ENCODE measurements around the gene MTO1.

The MTO1 gene

DNA sequence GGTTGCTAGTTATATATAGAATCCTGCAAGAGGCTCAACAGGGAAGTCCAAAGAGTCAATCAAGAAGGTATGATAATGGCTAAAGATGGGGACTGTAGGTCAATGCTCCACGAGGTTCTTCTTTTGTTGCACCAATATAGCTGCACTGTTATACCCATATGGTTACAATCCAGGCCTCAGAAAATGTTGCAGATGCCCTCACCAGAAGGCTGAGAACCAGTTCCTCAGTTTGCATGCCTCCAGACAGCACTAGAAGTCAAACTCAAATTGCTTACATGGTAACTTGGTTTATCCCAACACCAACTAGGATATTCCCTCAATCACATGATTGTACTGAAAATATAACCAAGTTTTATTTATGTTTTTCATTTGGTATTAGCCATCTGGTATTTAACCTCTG lies 47.2 kb downstream of the MTO1 start:
- H4K12ac ChIP-seq (ENCODE audit: low read depth, low read length), result no peak overlapping the region
- no peak overlapping the region for H4K91ac ChIP-seq (ENCODE audit: low read depth, low read length)
- H2BK120ac ChIP-seq (ENCODE audit: insufficient read depth, low read length, poor library complexity), result no peak overlapping the region
- H2AFZ ChIP-seq (ENCODE audit: insufficient read depth, low read length, poor library complexity), result no peak overlapping the region
- no peak overlapping the region for H3K18ac ChIP-seq (ENCODE audit: low read length)
- no peaks in the 10 kb centered on the region for H3K36me3 ChIP-seq (ENCODE audit: control insufficient read depth in 1 of 2, insufficient read depth in 2 of 2, low read length in 2 of 2)
- no peaks in the 10 kb centered on the region for H3K9me3 ChIP-seq (ENCODE audit: insufficient read depth, low read depth, low read length)
- WGBS (ENCODE audit: extremely low coverage, insufficient coverage, insufficient read length), result no CpG with 5 or more reads among the region's 1 CpG
- no peak overlapping the region for H3K14ac ChIP-seq (ENCODE audit: low read length)
- no peak overlapping the region for H3K23ac ChIP-seq (ENCODE audit: low read length)
- H3K27me3 ChIP-seq (ENCODE audit: insufficient read depth, low read length), result no peaks in the 10 kb centered on the region
- no peak overlapping the region for H2BK5ac ChIP-seq (ENCODE audit: low read depth, low read length, poor library complexity)
- no peak overlapping the region for H3K4me2 ChIP-seq (ENCODE audit: low read length)
- no peak overlapping the region for H3K27ac ChIP-seq (ENCODE audit: low read depth, low read length)
- no peak overlapping the region for H3K9ac ChIP-seq (ENCODE audit: low read length)
- no peak overlapping the region for H2BK12ac ChIP-seq (ENCODE audit: low read length)
- H3K4ac ChIP-seq (ENCODE audit: low read depth, low read length), result no peak overlapping the region
- H4K8ac ChIP-seq (ENCODE audit: low read depth, low read length), result no peak overlapping the region
- no peaks in the 10 kb centered on the region for H3K4me1 ChIP-seq (ENCODE audit: control insufficient read depth in 1 of 2, insufficient read depth in 2 of 2, low read length in 2 of 2)
- no peaks in the 10 kb centered on the region for H3K79me2 ChIP-seq (ENCODE audit: control insufficient read depth, insufficient read depth, low read length, poor library complexity)
- H2AK5ac ChIP-seq (ENCODE audit: low read length), result no peak overlapping the region
- no peaks in the 10 kb centered on the region for H3K79me1 ChIP-seq (ENCODE audit: low read length)
- DNase-seq, result no peak
- H3K4me3 ChIP-seq (ENCODE audit: low read depth, low read length), result no peak overlapping the region

DNA sequence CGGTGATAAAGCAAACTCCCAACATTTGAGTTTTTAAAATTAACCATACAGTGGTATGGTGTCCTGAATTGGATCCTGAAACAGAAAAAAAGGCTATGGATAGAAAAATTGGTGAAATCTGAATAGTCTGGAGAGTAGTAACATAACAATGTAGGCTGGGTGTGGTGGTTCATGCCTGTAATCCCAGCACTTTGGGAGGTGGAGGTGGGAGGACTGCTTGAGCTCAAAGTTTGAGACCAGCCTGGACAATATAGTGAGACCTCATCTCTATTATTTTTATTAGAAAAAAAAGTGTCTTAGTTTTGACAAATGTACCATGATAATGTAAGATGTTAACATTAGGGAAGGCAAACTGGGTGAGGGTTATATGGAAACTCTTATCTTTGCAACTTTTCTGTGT lies 48.3 kb downstream of the MTO1 start:
- Histone ChIP-seq H3K36me3 (ENCODE audit: control insufficient read depth in 1 of 2, insufficient read depth in 2 of 2, low read length in 2 of 2) (no peaks in the 10 kb centered on the region), H3K4me2 (ENCODE audit: low read length) (no peak overlapping the region), H3K18ac (ENCODE audit: low read length) (no peak overlapping the region), H2AFZ (ENCODE audit: insufficient read depth, low read length, poor library complexity) (no peak overlapping the region), H3K9me3 (ENCODE audit: insufficient read depth, low read depth, low read length) (no peaks in the 10 kb centered on the region), H3K14ac (ENCODE audit: low read length) (no peak overlapping the region), H2BK5ac (ENCODE audit: low read depth, low read length, poor library complexity) (no peak overlapping the region), H3K4ac (ENCODE audit: low read depth, low read length) (no peak overlapping the region), H2AK5ac (ENCODE audit: low read length) (no peak overlapping the region), H4K12ac (ENCODE audit: low read depth, low read length) (no peak overlapping the region), H3K9ac (ENCODE audit: low read length) (no peak overlapping the region), H3K27ac (ENCODE audit: low read depth, low read length) (no peak overlapping the region), H3K4me1 (ENCODE audit: control insufficient read depth in 1 of 2, insufficient read depth in 2 of 2, low read length in 2 of 2) (no peaks in the 10 kb centered on the region), H4K91ac (ENCODE audit: low read depth, low read length) (no peak overlapping the region), H2BK120ac (ENCODE audit: insufficient read depth, low read length, poor library complexity) (no peak overlapping the region), H3K4me3 (ENCODE audit: low read depth, low read length) (no peak overlapping the region), H3K79me2 (ENCODE audit: control insufficient read depth, insufficient read depth, low read length, poor library complexity) (no peaks in the 10 kb centered on the region), H3K27me3 (ENCODE audit: insufficient read depth, low read length) (no peaks in the 10 kb centered on the region), H2BK12ac (ENCODE audit: low read length) (no peak overlapping the region), H3K79me1 (ENCODE audit: low read length) (no peaks in the 10 kb centered on the region), H3K23ac (ENCODE audit: low read length) (no peak overlapping the region), H4K8ac (ENCODE audit: low read depth, low read length) (no peak overlapping the region)
- no CpG with 5 or more reads among the region's 1 CpG for WGBS (ENCODE audit: extremely low coverage, insufficient coverage, insufficient read length)
- DNase-seq, result no peak

GRCh38 chr6:73511796-73512195 lies 50.3 kb downstream of the MTO1 start:
- Histone ChIP-seq H3K4me3 (ENCODE audit: low read depth, low read length) (no peak overlapping the region), H3K79me1 (ENCODE audit: low read length) (no peaks in the 10 kb centered on the region), H3K4me2 (ENCODE audit: low read length) (no peak overlapping the region), H3K4ac (ENCODE audit: low read depth, low read length) (no peak overlapping the region), H2BK12ac (ENCODE audit: low read length) (no peak overlapping the region), H4K8ac (ENCODE audit: low read depth, low read length) (no peak overlapping the region), H3K18ac (ENCODE audit: low read length) (no peak overlapping the region), H3K4me1 (ENCODE audit: control insufficient read depth in 1 of 2, insufficient read depth in 2 of 2, low read length in 2 of 2) (no peaks in the 10 kb centered on the region), H4K91ac (ENCODE audit: low read depth, low read length) (no peak overlapping the region), H4K12ac (ENCODE audit: low read depth, low read length) (no peak overlapping the region), H3K27ac (ENCODE audit: low read depth, low read length) (no peak overlapping the region), H2AK5ac (ENCODE audit: low read length) (no peak overlapping the region), H3K27me3 (ENCODE audit: insufficient read depth, low read length) (no peaks in the 10 kb centered on the region), H2BK5ac (ENCODE audit: low read depth, low read length, poor library complexity) (no peak overlapping the region), H3K23ac (ENCODE audit: low read length) (no peak overlapping the region), H3K14ac (ENCODE audit: low read length) (no peak overlapping the region), H3K9ac (ENCODE audit: low read length) (no peak overlapping the region), H2AFZ (ENCODE audit: insufficient read depth, low read length, poor library complexity) (no peak overlapping the region), H3K36me3 (ENCODE audit: control insufficient read depth in 1 of 2, insufficient read depth in 2 of 2, low read length in 2 of 2) (peaks cover 4 to 11% of the 10 kb centered on the region in 2 experiments), H3K79me2 (ENCODE audit: control insufficient read depth, insufficient read depth, low read length, poor library complexity) (no peaks in the 10 kb centered on the region), H2BK120ac (ENCODE audit: insufficient read depth, low read length, poor library complexity) (no peak overlapping the region), H3K9me3 (ENCODE audit: insufficient read depth, low read depth, low read length) (no peaks in the 10 kb centered on the region)
- DNase-seq, result no peak
- no CpG with 5 or more reads among the region's 7 CpGs for WGBS (ENCODE audit: extremely low coverage, insufficient coverage, insufficient read length)

DNA sequence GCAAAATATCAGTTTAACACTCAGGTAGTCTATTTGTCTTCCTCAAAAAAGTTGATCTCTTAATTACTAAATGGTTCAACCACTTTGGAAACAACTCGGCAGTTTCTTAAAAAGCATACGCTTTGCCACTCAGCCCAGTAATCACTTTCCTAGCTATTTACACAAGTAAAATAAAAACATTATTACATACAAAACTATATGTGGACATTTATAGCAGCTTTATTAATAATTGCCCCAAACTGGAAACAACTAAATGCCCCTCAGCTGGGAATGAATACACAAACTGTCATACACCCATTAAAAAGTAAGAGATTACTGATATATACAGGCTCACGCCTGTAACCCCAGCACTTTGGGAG lies 51.9 kb downstream of the MTO1 start:
- Histone ChIP-seq H2AK5ac (ENCODE audit: low read length) (no peak overlapping the region), H3K4me3 (ENCODE audit: low read depth, low read length) (no peak overlapping the region), H3K4ac (ENCODE audit: low read depth, low read length) (no peak overlapping the region), H2BK120ac (ENCODE audit: insufficient read depth, low read length, poor library complexity) (no peak overlapping the region), H3K4me1 (ENCODE audit: control insufficient read depth in 1 of 2, insufficient read depth in 2 of 2, low read length in 2 of 2) (no peaks in the 10 kb centered on the region), H2BK5ac (ENCODE audit: low read depth, low read length, poor library complexity) (no peak overlapping the region), H2AFZ (ENCODE audit: insufficient read depth, low read length, poor library complexity) (no peak overlapping the region), H4K12ac (ENCODE audit: low read depth, low read length) (no peak overlapping the region), H3K36me3 (ENCODE audit: control insufficient read depth in 1 of 2, insufficient read depth in 2 of 2, low read length in 2 of 2) (peaks cover 8 to 22% of the 10 kb centered on the region in 2 experiments), H3K9ac (ENCODE audit: low read length) (no peak overlapping the region), H3K9me3 (ENCODE audit: insufficient read depth, low read depth, low read length) (no peaks in the 10 kb centered on the region), H3K27ac (ENCODE audit: low read depth, low read length) (no peak overlapping the region), H2BK12ac (ENCODE audit: low read length) (no peak overlapping the region), H3K18ac (ENCODE audit: low read length) (no peak overlapping the region), H3K27me3 (ENCODE audit: insufficient read depth, low read length) (no peaks in the 10 kb centered on the region), H3K79me2 (ENCODE audit: control insufficient read depth, insufficient read depth, low read length, poor library complexity) (no peaks in the 10 kb centered on the region), H3K79me1 (ENCODE audit: low read length) (no peaks in the 10 kb centered on the region), H3K4me2 (ENCODE audit: low read length) (no peak overlapping the region), H4K91ac (ENCODE audit: low read depth, low read length) (no peak overlapping the region), H3K14ac (ENCODE audit: low read length) (no peak overlapping the region), H4K8ac (ENCODE audit: low read depth, low read length) (no peak overlapping the region), H3K23ac (ENCODE audit: low read length) (no peak overlapping the region)
- DNase-seq, result peak in 1 of 2 donors; percentile 38
- WGBS (ENCODE audit: extremely low coverage, insufficient coverage, insufficient read length), result no CpG with 5 or more reads among the region's 3 CpGs
